Ecto neural progenitor cell (in vitro differentiated cells): ENCODE data around the gene C6orf62.
"Not testable (repeated sequence)": the region's sequence is repeated elsewhere in the genome, so short reads cannot be mapped to it uniquely, and the experiment has no call there.

Source experiments
- DNase-seq: peaks from one replicate; pipeline ENCODE4 v3.0.0-alpha.2; 2018; ENCODE audit warnings: low spot score

C6orf62 gene

GRCh38 chr6:24666641-24667377 is 52.1 kb downstream of the C6orf62 start, which contains the start of the genes ACOT13 and TDP2:
ACOT13 (plus strand) TSS chr6:24667077; CDS start chr6:24667264, 187 bp downstream.
TDP2 (minus strand) TSS chr6:24666899; CDS start chr6:24666862, 37 bp downstream.
- peak; percentile 98 for DNase-seq

- no peak for DNase-seq
These were observed 52.8 kb downstream of the C6orf62 start for GRCh38 chr6:24666097-24666640.

DNA sequence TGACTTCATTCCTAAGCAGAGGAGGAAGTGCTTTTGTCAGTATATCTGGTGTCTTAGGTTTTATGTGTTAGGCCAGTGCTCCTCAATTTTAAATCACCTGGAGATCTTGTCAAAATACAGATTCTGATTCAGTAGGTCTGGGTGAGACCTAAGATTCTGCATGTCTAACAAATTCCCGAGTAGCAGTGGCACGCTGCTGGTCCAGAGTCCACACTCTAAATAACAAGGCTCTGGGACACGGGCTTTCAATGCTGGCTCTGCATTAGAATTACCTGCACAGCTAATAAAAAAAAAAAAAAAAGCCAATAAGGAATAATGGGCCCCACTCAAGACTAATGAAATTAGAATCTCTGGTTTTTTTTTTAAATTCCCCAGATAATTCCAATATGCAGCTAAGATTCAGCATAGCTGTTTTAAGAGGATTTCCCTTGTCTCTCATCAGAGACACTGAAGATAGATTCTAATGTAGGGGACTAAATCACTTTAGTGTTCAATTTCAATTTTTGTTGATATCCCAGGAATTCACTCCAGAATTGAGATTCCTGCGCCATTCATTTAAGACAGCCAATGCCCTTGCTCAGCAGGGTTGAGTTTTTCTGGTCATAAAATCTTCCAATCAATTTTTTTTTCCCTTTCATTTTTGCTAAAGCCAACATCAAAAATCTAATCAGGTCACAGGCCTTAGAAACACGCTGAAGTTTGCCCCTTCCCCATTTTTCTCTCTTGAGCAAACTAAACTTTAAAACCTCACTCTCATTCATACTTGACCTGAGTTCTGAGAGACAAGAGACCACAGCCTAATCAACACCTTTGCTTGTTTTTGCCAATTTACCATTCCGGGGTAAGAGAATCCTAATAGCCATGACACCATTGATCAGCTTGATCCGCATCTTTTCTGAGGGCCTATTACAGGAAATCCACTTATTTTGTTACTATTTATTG is 54.6 kb downstream of the C6orf62 start:
- no peak for DNase-seq

- DNase-seq = no peak
These were observed 55.8 kb downstream of the C6orf62 start for GRCh38 chr6:24663189-24663588.

GRCh38 chr6:24662236-24662635 is 56.7 kb downstream of the C6orf62 start:
- DNase-seq = no peak

DNA sequence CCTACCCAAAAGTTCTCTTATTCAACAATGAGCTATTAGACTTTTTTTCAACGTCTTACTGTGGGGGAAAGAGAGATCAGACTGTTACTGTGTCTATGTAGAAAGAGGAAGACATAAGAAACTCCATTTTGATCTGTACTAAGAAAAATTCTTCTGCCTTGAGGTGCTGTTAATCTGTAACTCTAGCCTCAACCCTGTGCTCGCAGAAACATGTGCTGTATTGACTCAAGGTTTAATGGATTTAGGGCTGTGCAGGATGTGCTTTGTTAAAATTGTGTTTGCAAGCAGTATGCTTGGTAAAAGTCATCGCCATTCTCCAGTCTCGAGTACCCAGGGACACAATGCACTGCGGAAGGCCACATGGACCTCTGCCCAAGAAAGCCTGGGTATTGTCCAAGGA is 57.2 kb downstream of the C6orf62 start:
- not testable (repeated sequence) for DNase-seq

GRCh38 chr6:24660105-24660504 is 58.8 kb downstream of the C6orf62 start:
- no peak for DNase-seq

- no peak for DNase-seq
These were observed 59.4 kb downstream of the C6orf62 start for GRCh38 chr6:24659561-24659960.

DNA sequence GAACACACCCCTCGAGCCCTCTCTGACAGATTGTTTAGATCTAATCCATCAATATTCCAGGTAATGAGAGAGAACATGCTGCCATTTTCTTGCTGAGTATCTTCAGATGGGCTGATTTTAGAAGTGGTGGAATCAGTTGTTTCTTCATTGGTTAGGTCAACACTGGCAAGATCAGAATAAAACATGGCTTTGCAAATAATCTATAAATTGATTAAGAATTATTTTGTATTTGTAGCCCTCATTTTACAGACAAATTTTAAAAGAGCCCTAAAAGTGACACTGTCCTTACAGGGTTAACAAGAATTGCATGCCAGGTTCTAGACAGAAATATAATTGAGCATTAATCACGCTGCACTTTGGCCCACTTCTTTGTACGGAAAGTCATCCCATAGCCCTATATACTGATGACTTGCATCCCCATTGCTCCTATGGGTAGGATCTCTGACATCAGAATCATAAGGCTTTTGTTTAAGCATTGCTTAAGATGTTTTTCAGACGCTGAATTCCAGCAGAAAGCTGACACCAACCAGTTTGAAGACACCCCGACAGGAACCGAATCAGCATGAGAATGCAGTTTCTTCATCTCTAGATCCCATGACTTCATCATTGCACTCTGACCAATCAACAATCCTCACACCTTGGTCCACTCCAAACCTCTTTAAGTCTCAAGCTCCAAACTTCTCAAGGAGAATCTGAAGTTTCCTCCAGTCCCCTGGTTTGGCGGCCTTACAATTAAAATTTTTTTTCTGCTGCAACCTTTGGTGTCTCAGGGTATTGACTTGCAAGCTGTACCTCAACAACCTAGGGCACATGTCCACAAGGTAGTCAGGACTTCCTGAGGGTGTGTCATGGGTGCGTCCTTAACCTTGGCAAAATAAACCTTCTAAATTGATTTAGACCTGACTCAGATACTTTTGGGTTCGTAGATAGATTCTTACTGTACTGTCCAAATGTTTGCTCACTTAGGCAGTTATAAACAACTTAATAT is 60.1 kb downstream of the C6orf62 start:
- no peak for DNase-seq

DNA sequence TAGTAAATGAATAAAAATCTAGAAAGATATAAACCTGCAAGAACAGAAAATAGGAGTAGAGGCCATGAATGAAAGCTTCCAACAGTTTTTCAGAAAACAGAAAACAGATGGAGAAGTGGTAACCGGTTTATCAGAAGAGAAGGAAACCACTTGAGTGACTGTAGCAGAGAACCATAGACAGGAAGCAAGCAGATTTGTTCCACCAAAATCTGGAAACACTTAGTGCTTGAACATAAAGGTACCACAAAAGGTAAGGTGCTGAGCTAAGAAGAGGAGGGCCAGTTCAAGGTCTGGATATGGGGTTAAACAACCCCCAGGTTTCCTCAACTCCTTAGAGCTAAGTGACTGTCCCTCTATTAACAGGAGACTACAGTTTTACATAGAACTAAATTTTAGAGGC is 63.7 kb downstream of the C6orf62 start:
- no peak for DNase-seq
